Measurements from ENCODE around the gene ZNF274. TPM values are rescaled to one million over a fixed set of nuclear protein-coding genes. Genes with fewer than 3 reads are reported as not detected.
"Not testable (repeated sequence)": the region's sequence is repeated elsewhere in the genome, so short reads cannot be mapped to it uniquely, and the experiment has no call there.

The ZNF274 gene
- total and polyA plus RNA-seq, 2 experiments from 2014 or later, result 19.9 to 31.2 TPM

DNA sequence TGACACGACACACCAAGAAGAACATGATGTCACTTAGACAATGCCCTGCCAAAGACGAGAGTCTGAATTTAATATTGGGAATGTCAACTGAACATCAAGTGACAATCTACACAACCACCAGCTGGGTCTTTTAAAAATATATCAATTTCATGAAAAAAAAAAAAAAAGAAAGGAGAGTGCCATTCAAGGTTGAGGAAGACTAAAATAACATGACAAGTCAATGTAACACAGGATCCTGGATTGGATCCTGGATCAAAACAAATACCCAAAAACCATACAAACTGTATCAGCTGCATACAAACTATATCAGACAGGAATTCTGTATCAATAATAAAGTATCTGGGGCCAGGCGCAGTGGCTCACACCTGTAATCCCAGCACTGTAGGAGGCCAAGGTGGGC, 37.0 kb upstream of the ZNF274 start:
- ATAC-seq, result no peak
- no peak overlapping the region for H3K4me3 ChIP-seq

DNA sequence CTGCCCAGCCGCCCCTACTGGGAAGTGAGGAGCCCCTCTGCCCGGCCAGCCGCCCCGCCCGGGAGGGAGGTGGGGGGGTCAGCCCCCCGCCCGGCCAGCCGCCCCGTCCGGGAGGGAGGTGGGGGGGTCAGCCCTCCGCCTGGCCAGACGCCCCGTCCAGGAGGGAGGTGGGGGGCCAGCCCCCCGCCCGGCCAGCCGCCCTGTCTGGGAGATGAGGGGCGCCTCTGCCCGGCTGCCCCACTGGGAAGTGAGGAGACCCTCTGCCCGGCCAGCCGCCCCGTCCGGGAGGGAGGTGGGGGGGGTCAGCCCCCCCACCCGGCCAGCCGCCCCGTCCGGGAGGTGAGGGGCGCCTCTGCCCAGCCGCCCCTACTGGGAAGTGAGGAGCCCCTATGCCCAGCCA, 35.4 kb upstream of the ZNF274 start:
- not testable (repeated sequence) for ATAC-seq; H4K20me1 ChIP-seq (replicated peaks; ENCODE audit: insufficient read depth); H3K4me3 Mint-ChIP-seq

More for the DNA sequence above, 37.0 kb upstream of the ZNF274 start:
- Histone ChIP-seq H3K4me2 (no peak overlapping the region), H3K27ac (ENCODE audit: low read depth) (no peak overlapping the region), H3K9me2 (ENCODE audit: insufficient read depth) (peaks cover 8% of the 10 kb centered on the region), H3F3A (replicated peaks; ENCODE audit: low read depth) (no peaks in the 10 kb centered on the region), H3K27me3 (ENCODE audit: insufficient read depth) (no peaks in the 10 kb centered on the region), H4K20me1 (replicated peaks; ENCODE audit: insufficient read depth) (no peaks in the 10 kb centered on the region), H2AFZ (no peak overlapping the region), H3K4me1 (ENCODE audit: insufficient read depth) (peaks cover 5% of the 10 kb centered on the region; the same call in 1 of the 2 replicates), H3K36me3 (ENCODE audit: insufficient read depth) (peaks cover 12% of the 10 kb centered on the region), H3K79me2 (replicated peaks; ENCODE audit: insufficient read depth) (peaks cover 49% of the 10 kb centered on the region)
- Mint-ChIP-seq H3K27me3 (ENCODE audit: insufficient read depth, low read depth, poor library complexity) (peaks cover 4% of the 10 kb centered on the region), H3K9me3 (peaks cover 80% of the 10 kb centered on the region), H3K27ac (no peak overlapping the region), H3K36me3 (ENCODE audit: low read depth) (peaks cover 65% of the 10 kb centered on the region), H3K4me3 (no peak overlapping the region), H3K4me1 (peaks cover 6% of the 10 kb centered on the region)
- no peak for DNase-seq (ENCODE audit: low spot score)
- TF ChIP-seq STAT1 (IDR thresholded peaks at IDR 0.05; ENCODE audit: unreplicated experiment), result no peak
- TF ChIP-seq, protein P1, sequence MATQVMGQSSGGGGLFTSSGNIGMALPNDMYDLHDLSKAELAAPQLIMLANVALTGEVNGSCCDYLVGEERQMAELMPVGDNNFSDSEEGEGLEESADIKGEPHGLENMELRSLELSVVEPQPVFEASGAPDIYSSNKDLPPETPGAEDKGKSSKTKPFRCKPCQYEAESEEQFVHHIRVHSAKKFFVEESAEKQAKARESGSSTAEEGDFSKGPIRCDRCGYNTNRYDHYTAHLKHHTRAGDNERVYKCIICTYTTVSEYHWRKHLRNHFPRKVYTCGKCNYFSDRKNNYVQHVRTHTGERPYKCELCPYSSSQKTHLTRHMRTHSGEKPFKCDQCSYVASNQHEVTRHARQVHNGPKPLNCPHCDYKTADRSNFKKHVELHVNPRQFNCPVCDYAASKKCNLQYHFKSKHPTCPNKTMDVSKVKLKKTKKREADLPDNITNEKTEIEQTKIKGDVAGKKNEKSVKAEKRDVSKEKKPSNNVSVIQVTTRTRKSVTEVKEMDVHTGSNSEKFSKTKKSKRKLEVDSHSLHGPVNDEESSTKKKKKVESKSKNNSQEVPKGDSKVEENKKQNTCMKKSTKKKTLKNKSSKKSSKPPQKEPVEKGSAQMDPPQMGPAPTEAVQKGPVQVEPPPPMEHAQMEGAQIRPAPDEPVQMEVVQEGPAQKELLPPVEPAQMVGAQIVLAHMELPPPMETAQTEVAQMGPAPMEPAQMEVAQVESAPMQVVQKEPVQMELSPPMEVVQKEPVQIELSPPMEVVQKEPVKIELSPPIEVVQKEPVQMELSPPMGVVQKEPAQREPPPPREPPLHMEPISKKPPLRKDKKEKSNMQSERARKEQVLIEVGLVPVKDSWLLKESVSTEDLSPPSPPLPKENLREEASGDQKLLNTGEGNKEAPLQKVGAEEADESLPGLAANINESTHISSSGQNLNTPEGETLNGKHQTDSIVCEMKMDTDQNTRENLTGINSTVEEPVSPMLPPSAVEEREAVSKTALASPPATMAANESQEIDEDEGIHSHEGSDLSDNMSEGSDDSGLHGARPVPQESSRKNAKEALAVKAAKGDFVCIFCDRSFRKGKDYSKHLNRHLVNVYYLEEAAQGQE (IDR thresholded peaks at IDR 0.05; ENCODE audit: unreplicated experiment), result no peak
- TF ChIP-seq, protein P2, sequence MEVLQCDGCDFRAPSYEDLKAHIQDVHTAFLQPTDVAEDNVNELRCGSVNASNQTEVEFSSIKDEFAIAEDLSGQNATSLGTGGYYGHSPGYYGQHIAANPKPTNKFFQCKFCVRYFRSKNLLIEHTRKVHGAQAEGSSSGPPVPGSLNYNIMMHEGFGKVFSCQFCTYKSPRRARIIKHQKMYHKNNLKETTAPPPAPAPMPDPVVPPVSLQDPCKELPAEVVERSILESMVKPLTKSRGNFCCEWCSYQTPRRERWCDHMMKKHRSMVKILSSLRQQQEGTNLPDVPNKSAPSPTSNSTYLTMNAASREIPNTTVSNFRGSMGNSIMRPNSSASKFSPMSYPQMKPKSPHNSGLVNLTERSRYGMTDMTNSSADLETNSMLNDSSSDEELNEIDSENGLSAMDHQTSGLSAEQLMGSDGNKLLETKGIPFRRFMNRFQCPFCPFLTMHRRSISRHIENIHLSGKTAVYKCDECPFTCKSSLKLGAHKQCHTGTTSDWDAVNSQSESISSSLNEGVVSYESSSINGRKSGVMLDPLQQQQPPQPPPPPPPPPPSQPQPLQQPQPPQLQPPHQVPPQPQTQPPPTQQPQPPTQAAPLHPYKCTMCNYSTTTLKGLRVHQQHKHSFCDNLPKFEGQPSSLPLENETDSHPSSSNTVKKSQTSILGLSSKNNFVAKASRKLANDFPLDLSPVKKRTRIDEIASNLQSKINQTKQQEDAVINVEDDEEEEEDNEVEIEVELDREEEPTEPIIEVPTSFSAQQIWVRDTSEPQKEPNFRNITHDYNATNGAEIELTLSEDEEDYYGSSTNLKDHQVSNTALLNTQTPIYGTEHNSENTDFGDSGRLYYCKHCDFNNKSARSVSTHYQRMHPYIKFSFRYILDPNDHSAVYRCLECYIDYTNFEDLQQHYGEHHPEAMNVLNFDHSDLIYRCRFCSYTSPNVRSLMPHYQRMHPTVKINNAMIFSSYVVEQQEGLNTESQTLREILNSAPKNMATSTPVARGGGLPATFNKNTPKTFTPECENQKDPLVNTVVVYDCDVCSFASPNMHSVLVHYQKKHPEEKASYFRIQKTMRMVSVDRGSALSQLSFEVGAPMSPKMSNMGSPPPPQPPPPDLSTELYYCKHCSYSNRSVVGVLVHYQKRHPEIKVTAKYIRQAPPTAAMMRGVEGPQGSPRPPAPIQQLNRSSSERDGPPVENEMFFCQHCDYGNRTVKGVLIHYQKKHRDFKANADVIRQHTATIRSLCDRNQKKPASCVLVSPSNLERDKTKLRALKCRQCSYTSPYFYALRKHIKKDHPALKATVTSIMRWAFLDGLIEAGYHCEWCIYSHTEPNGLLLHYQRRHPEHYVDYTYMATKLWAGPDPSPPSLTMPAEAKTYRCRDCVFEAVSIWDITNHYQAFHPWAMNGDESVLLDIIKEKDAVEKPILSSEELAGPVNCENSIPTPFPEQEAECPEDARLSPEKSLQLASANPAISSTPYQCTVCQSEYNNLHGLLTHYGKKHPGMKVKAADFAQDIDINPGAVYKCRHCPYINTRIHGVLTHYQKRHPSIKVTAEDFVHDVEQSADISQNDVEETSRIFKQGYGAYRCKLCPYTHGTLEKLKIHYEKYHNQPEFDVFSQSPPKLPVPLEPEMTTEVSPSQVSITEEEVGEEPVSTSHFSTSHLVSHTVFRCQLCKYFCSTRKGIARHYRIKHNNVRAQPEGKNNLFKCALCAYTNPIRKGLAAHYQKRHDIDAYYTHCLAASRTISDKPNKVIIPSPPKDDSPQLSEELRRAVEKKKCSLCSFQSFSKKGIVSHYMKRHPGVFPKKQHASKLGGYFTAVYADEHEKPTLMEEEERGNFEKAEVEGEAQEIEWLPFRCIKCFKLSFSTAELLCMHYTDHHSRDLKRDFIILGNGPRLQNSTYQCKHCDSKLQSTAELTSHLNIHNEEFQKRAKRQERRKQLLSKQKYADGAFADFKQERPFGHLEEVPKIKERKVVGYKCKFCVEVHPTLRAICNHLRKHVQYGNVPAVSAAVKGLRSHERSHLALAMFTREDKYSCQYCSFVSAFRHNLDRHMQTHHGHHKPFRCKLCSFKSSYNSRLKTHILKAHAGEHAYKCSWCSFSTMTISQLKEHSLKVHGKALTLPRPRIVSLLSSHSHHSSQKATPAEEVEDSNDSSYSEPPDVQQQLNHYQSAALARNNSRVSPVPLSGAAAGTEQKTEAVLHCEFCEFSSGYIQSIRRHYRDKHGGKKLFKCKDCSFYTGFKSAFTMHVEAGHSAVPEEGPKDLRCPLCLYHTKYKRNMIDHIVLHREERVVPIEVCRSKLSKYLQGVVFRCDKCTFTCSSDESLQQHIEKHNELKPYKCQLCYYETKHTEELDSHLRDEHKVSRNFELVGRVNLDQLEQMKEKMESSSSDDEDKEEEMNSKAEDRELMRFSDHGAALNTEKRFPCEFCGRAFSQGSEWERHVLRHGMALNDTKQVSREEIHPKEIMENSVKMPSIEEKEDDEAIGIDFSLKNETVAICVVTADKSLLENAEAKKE (CRISPR knock-in tag; IDR thresholded peaks at IDR 0.05), result no peak
- TF ChIP-seq EZH2phosphoT487 (IDR thresholded peaks at IDR 0.05; ENCODE audit: unreplicated experiment), result no peak
- TF ChIP-seq POLR2AphosphoS5 (IDR thresholded peaks at IDR 0.05; ENCODE audit: low read depth), result no peak

More for the DNA sequence above, 35.4 kb upstream of the ZNF274 start:
- peaks cover 64% of the 10 kb centered on the region for H3K9me3 Mint-ChIP-seq
- not testable (repeated sequence) for H2AFZ ChIP-seq; H3K4me3 ChIP-seq; H3K4me1 Mint-ChIP-seq; H3F3A ChIP-seq (replicated peaks; ENCODE audit: low read depth); H3K27me3 Mint-ChIP-seq (ENCODE audit: insufficient read depth, low read depth, poor library complexity); DNase-seq (ENCODE audit: low spot score); H3K27ac Mint-ChIP-seq; H3K9me2 ChIP-seq (ENCODE audit: insufficient read depth); H3K4me2 ChIP-seq; H3K27ac ChIP-seq (ENCODE audit: low read depth); H3K4me1 ChIP-seq (ENCODE audit: insufficient read depth); H3K27me3 ChIP-seq (ENCODE audit: insufficient read depth)
- peaks cover 49% of the 10 kb centered on the region for H3K36me3 Mint-ChIP-seq (ENCODE audit: low read depth)
- peaks cover 12% of the 10 kb centered on the region for H3K36me3 ChIP-seq (ENCODE audit: insufficient read depth)
- H3K79me2 ChIP-seq (replicated peaks; ENCODE audit: insufficient read depth), result peaks cover 49% of the 10 kb centered on the region
